GM18517 (cell line): ENCODE data around the gene EPS8L3.
"Not testable (repeated sequence)": the region's sequence is repeated elsewhere in the genome, so short reads cannot be mapped to it uniquely, and the experiment has no call there.

Source experiments
- ATAC-seq: cut with Tn5 transposase; IDR thresholded peaks from one replicate; pipeline ENCODE4 v1.9.1; 2021; ENCODE audit warnings: mild to moderate bottlenecking, moderate library complexity; ENCODE audit not compliant: unreplicated experiment

The EPS8L3 gene

DNA sequence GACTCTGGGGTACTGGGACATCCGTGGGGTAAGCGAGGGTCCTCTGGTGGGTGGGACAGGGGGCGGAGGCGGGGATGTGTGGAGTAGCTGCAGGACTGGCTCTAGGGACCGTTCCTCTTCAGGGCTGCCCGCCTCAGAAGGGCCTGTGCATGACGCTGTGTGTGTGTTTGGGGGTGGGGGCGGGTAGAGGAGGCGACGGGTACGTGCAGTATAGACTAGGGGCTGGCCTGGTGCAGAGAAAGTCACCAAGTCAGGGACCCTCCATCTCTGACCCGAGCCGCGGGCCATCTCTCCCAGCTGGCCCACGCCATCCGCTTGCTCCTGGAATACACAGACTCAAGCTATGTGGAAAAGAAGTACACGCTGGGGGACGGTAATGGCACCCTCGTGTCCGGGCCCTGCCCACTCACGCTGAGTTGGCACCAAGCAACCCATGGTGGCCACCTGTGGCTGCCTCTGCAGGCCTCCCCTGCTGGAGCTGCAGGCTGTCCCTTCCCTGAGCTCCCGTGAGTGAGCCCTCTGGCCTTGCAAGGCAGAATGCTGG is 51.3 kb downstream of the EPS8L3 start:
- no peak for ATAC-seq

DNA sequence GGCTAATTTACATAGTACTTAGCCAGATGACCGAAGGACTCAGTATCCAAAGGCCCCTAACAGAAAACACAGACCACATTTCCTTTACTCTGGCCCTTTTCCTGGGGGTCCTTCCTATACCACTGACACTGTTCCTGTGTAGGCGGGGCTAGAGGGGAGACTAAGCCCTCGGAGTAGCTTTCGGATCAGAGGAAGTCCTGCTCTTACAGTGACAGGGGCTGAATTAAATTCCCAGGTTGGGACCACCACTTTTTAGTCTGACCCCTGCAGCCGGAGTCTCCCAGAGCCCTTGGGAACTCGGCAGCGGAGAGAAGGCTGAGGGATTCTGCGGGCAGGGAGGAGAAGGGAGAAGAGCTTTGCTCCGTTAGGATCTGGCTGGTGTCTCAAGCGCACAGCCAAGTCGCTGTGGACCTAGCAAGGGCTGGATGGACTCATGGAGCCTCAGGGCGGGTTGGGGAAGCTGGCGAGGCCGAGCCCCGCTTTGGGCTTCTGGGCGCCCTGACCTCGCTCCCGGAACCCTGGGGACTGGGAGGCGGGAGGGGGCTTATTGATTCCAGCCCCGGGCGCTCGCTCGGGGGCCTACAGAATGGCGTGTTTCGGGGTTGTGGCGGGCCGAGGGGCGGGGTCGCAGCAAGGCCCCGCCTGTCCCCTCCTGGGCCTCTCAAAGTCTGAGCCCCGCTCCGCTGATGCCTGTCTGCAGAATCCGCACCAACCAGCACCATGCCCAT is 52.0 kb downstream of the EPS8L3 start, which contains the start of gene GSTM5:
Gene GSTM5 (plus strand): TSS at position 659 of the 728 bp plus-strand sequence. CDS start 62 bp downstream, at position 721.
- ATAC-seq: not testable (repeated sequence)

DNA sequence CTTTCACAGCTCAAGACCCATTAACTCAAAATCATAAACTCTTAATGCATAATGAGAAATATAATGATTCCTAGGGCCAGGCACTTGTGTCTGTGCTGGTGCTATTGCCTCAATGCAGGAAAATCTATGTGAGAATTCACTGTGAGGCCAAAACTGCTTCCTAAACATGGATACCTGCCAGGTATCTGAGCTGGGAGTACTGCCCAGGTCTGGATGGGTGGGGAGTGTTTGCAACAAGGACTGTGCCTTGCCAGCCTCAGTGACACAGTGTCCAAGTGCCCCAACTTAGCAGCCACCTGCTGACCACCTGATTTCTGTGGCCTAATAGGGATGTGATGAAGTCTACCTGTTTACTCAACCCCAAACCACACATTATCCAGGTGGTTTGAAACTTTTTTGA is 53.9 kb downstream of the EPS8L3 start:
- not testable (repeated sequence) for ATAC-seq

DNA sequence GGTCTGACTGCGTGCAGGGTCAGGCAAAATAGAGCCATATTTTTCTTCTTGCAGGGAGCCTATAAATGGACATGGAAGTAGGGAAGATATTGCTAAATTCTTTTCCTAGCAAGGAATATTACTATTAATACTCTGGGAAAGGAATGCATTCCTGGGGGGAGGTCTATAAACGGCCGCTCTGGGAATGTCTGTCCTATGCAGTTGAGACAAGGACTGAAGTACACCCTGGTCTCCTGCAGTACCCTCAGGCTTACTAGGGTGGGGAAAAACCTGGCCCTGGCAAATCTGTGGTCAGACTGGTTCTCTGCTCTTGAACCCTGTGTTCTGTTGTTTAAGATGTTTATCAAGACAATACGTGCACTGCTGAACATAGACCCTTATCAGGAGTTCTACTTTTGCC is 54.8 kb downstream of the EPS8L3 start:
- ATAC-seq: not testable (repeated sequence)

DNA sequence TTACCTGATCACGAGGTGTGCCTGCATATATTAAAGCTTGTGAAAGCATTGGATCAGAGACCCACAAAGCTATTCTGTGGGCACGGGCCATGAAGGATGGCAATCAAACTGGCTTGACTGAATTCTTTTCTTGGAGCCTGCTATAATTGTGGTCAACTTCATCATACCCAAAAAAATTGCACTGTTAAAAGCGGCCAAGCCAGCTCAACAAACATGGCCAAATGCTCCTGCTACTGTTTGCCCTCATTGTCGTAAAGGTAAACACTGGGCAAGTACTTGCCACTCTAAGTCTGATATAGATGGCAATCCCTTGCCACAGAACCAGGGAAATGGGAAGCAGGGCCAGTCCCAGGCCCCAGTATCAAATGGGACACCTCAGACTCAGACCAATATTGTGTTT is 58.3 kb downstream of the EPS8L3 start:
- no peak for ATAC-seq

DNA sequence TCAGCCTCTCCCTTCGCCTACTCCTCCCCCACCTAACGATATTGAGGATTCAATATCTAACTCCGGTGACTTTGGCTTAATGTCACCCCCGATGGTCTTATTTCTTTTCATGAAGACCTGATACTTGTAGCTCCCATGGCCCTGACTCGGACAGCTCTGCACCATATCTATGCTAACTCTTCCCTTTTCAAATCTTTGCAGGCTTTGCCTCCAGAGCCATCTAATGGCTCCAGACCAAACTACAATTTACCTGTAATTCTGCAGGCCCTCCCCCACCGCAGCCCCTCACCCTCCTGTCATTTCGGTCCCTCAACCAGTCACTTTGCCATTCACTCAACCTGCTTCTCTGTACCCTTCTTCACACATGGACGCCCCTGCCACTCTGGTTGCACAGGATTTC is 59.5 kb downstream of the EPS8L3 start:
- no peak for ATAC-seq

DNA sequence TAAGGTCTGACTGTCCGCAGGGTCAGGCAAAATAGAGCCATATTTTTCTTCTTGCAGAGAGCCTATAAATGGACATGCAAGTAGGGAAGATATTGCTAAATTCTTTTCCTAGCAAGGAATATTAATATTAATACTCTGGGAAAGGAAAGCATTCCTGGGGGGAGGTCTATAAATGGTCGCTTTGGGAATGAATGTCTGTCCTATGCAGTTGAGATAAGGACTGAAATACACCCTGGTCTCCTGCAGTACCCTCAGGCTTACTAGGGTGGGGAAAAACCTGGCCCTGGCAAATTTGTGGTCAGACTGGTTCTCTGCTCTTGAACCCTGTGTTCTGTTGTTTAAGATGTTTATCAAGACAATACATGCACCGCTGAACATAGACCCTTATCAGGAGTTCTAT is 60.8 kb downstream of the EPS8L3 start:
- not testable (repeated sequence) for ATAC-seq
